Progenitor cell of endocrine pancreas (in vitro differentiated cells): ENCODE measurements around the gene IGF1R. TPM values are rescaled to one million over a fixed set of nuclear protein-coding genes. Genes with fewer than 3 reads are reported as not detected.

Experiments
- DNase-seq: peaks from one replicate; pipeline ENCODE4 v3.0.0; 2021; ENCODE audit warnings: low spot score; ENCODE audit not compliant: unreplicated experiment
- H3K27ac Mint-ChIP-seq: 2 replicates; pipeline ENCODE4 v1.8.0; 2021; ENCODE audit warnings: mild to moderate bottlenecking, moderate library complexity, mixed read lengths
- H3K27me3 Mint-ChIP-seq: 2 replicates; pipeline ENCODE4 v1.8.0; 2021; ENCODE audit warnings: mixed read lengths
- H3K36me3 Mint-ChIP-seq: 2 replicates; pipeline ENCODE4 v1.8.0; 2022; ENCODE audit warnings: mixed read lengths; ENCODE audit not compliant: insufficient read depth
- H3K4me1 Mint-ChIP-seq: 2 replicates; pipeline ENCODE4 v1.8.0; 2021; ENCODE audit warnings: low read depth, mixed read lengths
- H3K4me3 Mint-ChIP-seq: 2 replicates; pipeline ENCODE4 v1.8.0; 2021; ENCODE audit warnings: low read depth, mild to moderate bottlenecking, moderate library complexity, mixed read lengths
- H3K9me3 Mint-ChIP-seq: 2 replicates; pipeline ENCODE4 v1.8.0; 2021; ENCODE audit warnings: low read depth, mixed read lengths
- CTCF ChIP-seq: fragments of 200-600 bp; sonication (generic); IDR thresholded peaks from one replicate; pipeline ENCODE4 v1.5.0; 2021; ENCODE audit warnings: antibody characterized with exemption, mild to moderate bottlenecking; ENCODE audit not compliant: unreplicated experiment
- total RNA-seq: library from RNA; stranded (reverse); gene quantifications from 2 replicates; pipeline ENCODE4 v1.2.1, GENCODE V29; 2021

IGF1R gene
- total RNA-seq, 1 donor from 2014 or later, result 106 TPM

GRCh38 chr15:98663045-98663444, 14.7 kb downstream of the IGF1R start:
- H3K9me3 Mint-ChIP-seq, result no peaks in the 10 kb centered on the region
- H3K27me3 Mint-ChIP-seq, result no peaks in the 10 kb centered on the region
- no peak overlapping the region for H3K4me3 Mint-ChIP-seq
- H3K36me3 Mint-ChIP-seq, result peaks cover 2% of the 10 kb centered on the region
- H3K27ac Mint-ChIP-seq, result no peak overlapping the region
- TF ChIP-seq CTCF, result no peak
- DNase-seq, result no peak
- peaks cover 16% of the 10 kb centered on the region for H3K4me1 Mint-ChIP-seq

- no peak for TF ChIP-seq CTCF
- DNase-seq, result no peak
- H3K27ac Mint-ChIP-seq, result no peak overlapping the region
- H3K27me3 Mint-ChIP-seq, result no peaks in the 10 kb centered on the region
- no peaks in the 10 kb centered on the region for H3K9me3 Mint-ChIP-seq
- H3K4me1 Mint-ChIP-seq, result peaks cover 17% of the 10 kb centered on the region
- H3K36me3 Mint-ChIP-seq, result peaks cover 2% of the 10 kb centered on the region
- no peak overlapping the region for H3K4me3 Mint-ChIP-seq
Observed at GRCh38 chr15:98663606-98664005, 15.3 kb downstream of the IGF1R start.

- H3K9me3 Mint-ChIP-seq, result no peaks in the 10 kb centered on the region
- H3K27me3 Mint-ChIP-seq, result no peaks in the 10 kb centered on the region
- H3K36me3 Mint-ChIP-seq, result no peaks in the 10 kb centered on the region
- no peak overlapping the region for H3K27ac Mint-ChIP-seq
- H3K4me1 Mint-ChIP-seq, result peaks cover 45% of the 10 kb centered on the region
- H3K4me3 Mint-ChIP-seq, result no peak overlapping the region
- DNase-seq, result no peak
- TF ChIP-seq CTCF, result no peak
Observed at GRCh38 chr15:98666441-98666840, 18.1 kb downstream of the IGF1R start.

GRCh38 chr15:98666841-98667240, 18.5 kb downstream of the IGF1R start:
- H3K4me1 Mint-ChIP-seq, result peaks cover 49% of the 10 kb centered on the region
- no peaks in the 10 kb centered on the region for H3K36me3 Mint-ChIP-seq
- DNase-seq, result no peak
- no peak for TF ChIP-seq CTCF
- H3K4me3 Mint-ChIP-seq, result no peak overlapping the region
- peak overlapping the region; percentile 30 for H3K27ac Mint-ChIP-seq
- no peaks in the 10 kb centered on the region for H3K9me3 Mint-ChIP-seq
- no peaks in the 10 kb centered on the region for H3K27me3 Mint-ChIP-seq

- Mint-ChIP-seq H3K27ac (no peak overlapping the region), H3K36me3 (no peaks in the 10 kb centered on the region), H3K27me3 (no peaks in the 10 kb centered on the region), H3K4me1 (peaks cover 48% of the 10 kb centered on the region), H3K4me3 (no peak overlapping the region), H3K9me3 (no peaks in the 10 kb centered on the region)
- no peak for TF ChIP-seq CTCF
- DNase-seq, result no peak
Observed at GRCh38 chr15:98667521-98668179, 19.3 kb downstream of the IGF1R start.
